Adrenal gland (tissue), 12 donors: ENCODE data around the gene KCNJ14. TPM values are rescaled to one million over a fixed set of nuclear protein-coding genes. Genes with fewer than 3 reads are reported as not detected.

Source experiments
- DNase-seq, 7 donors: peaks; one replicate each; pipeline ENCODE4 v3.0.0-alpha.2; 2019 to 2020
- H3K27ac ChIP-seq, 5 donors: fragments of 200-600 bp; sonication (generic) in 4 of 5; 1 replicate in 3 of 5; 2 replicates in 2 of 5; pipeline versions ENCODE4 v1.5.1 to v1.8.0; 2016 to 2020; ENCODE audit warnings: mild to moderate bottlenecking in 1 of 5
- H3K27me3 ChIP-seq: fragments of 200-600 bp; 2 replicates; pipeline ENCODE4 v1.8.0; 2021
- H3K36me3 ChIP-seq, 2 donors: fragments of 200-600 bp; replicated peaks in 1 of 2; 1 replicate in 1 of 2; 2 replicates in 1 of 2; pipeline versions ENCODE4 v1.5.1 to v1.8.0; 2018 to 2022
- H3K4me1 ChIP-seq, 2 donors: fragments of 200-600 bp; replicated peaks in 1 of 2; 1 replicate in 1 of 2; 2 replicates in 1 of 2; pipeline versions ENCODE4 v1.5.1 to v1.8.0; 2018 to 2021
- H3K4me3 ChIP-seq, 4 donors: fragments of 200-600 bp; sonication (generic) in 3 of 4; one replicate each; pipeline ENCODE4 v1.5.1; 2016 to 2018
- H3K9me3 ChIP-seq, 3 donors: fragments of 200-600 bp; sonication (generic) in 1 of 3; replicated peaks in 1 of 3; 1 replicate in 2 of 3; 2 replicates in 1 of 3; pipeline versions ENCODE4 v1.5.1 to v1.8.0; 2016 to 2021
- CTCF ChIP-seq, 6 experiments: fragments of 450-650 bp in 4 of 6; fragments of 200-600 bp in 2 of 6; sonication (generic) in 1 of 6; IDR thresholded peaks; 1 replicate in 5 of 6; 2 replicates in 1 of 6; pipeline versions ENCODE4 v1.5.1 to v1.8.0; 2016 to 2021; ENCODE audit warnings: antibody characterized with exemption in 6 of 6, mild to moderate bottlenecking in 2 of 6, moderate library complexity in 1 of 6
- POLR2A ChIP-seq, 2 donors: fragments of 450-650 bp; IDR thresholded peaks; one replicate each; pipeline ENCODE4 v1.6.1; 2017; ENCODE audit warnings: antibody characterized with exemption in 2 of 2, mild to moderate bottlenecking in 2 of 2, moderate library complexity in 1 of 2
- WGBS, 4 donors: extraction: QIAGEN DNeasy Blood & Tissue Kit in 2 of 4; methylation state at CpG; one replicate each; pipeline versions ENCODE4 v1.1.5 to v1.1.7; 2013 to 2017; 5-methylcytosine and 5-hydroxymethylcytosine counted together
- intact Hi-C, 2 donors: fragments of 100-400 bp; cut with DNase I; formaldehyde crosslinking; loops; one replicate each; pipeline versions ENCODE4 v1.14.1 to v1.15.0; 2022 to 2023
- polyA plus RNA-seq, 3 donors: library from polyadenylated mRNA; stranded (reverse); fragments of 200-250 nt in 2 of 3; fragments of 350-450 nt in 1 of 3; fragmentation: Illumina TruSeq in 1 of 3; extraction: RNeasy Lipid Tissue Mini Kit (QIAGEN cat#74804) in 1 of 3; gene quantifications; one replicate each; pipeline ENCODE4 v1.2.3, GENCODE V29; 2013 to 2014
- total RNA-seq, 9 donors: library from RNA; depleted of rRNA in 4 of 9; stranded (reverse); fragments of >200 nt in 4 of 9; fragments of 120-200 nt in 1 of 9; fragmentation: NEBNext Ultra II Directional in 1 of 9; extraction: Animal tissue kit (Norgen Biotek cat#: 25700) in 1 of 9; gene quantifications; one replicate each; pipeline versions ENCODE4 v1.1.0 to v1.2.4, GENCODE V29; 2013 to 2023
- donor health status: healthy with polysubstance abuse.
- donor health status: Bipolar disorder and iron deficiency.
- donor health status: DM: yes; HTN: yes; CAD: no.
- donor health status: DM: no; HTN: no; CAD: no.
- donor health status: DM: no; HTN: no; CAD: no.
- donor health status: DM: yes; HTN: yes; CAD: no.

KCNJ14 gene
- total and polyA plus RNA-seq, 12 donors: 0.09 to 0.83 (median 0.42) TPM

- Histone ChIP-seq H3K27ac (no peak overlapping the region), H3K4me3 (no peak overlapping the region), H3K9me3 (no peaks in the 10 kb centered on the region), H3K36me3 (no peaks in the 10 kb centered on the region), H3K4me1 (peaks cover 6 to 8% of the 10 kb centered on the region in 2 donors), H3K27me3 (no peaks in the 10 kb centered on the region)
- WGBS, 4 donors: 43 to 82% (median 61%) methylated on average over 8 to 40 of the region's 44 CpGs
- intact Hi-C loops: no loop called here
- TF ChIP-seq POLR2A (IDR thresholded peaks at IDR 0.05) (no peak), CTCF (IDR thresholded peaks at IDR 0.05) (no peak)
- DNase-seq: no peak
Observed at GRCh38 chr19:48499316-48500090, 44.1 kb downstream of the KCNJ14 start.

- WGBS, 4 donors: 43 to 72% (median 58%) methylated on average over 1 to 32 of the region's 32 CpGs
- Histone ChIP-seq H3K4me1 (peaks cover 3 to 5% of the 10 kb centered on the region in 2 donors), H3K4me3 (peak overlapping the region in 1 of 4 donors; percentile 30), H3K27me3 (no peaks in the 10 kb centered on the region), H3K36me3 (no peaks in the 10 kb centered on the region), H3K27ac (peak overlapping the region in 1 of 5 donors; percentile 36), H3K9me3 (no peaks in the 10 kb centered on the region)
- DNase-seq: no peak
- intact Hi-C loops: no loop called here
- no peak for TF ChIP-seq CTCF (IDR thresholded peaks at IDR 0.05)
- TF ChIP-seq POLR2A (IDR thresholded peaks at IDR 0.05): no peak
Observed at GRCh38 chr19:48500830-48501493, 45.6 kb downstream of the KCNJ14 start.

- Histone ChIP-seq H3K27me3 (no peaks in the 10 kb centered on the region), H3K9me3 (no peaks in the 10 kb centered on the region), H3K4me3 (peak overlapping the region in 1 of 4 donors; percentile 30), H3K36me3 (no peaks in the 10 kb centered on the region), H3K4me1 (peaks cover 3 to 5% of the 10 kb centered on the region in 2 donors), H3K27ac (peak overlapping the region in 1 of 5 donors; percentile 36)
- intact Hi-C loops: no loop called here
- 4 to 13% (median 9%) methylated on average over 8 to 20 of the region's 20 CpGs for WGBS, 4 donors
- DNase-seq: peak; percentile 79 to 95 (median 85)
- no peak for TF ChIP-seq CTCF (IDR thresholded peaks at IDR 0.05)
- no peak for TF ChIP-seq POLR2A (IDR thresholded peaks at IDR 0.05)
Observed at GRCh38 chr19:48501494-48502349, 46.3 kb downstream of the KCNJ14 start.
